BLaER1 treated with 17β-estradiol and CSF1 and Interleukin-3, amounts not matched to agents 10 nM and 100 nM (cell line): ENCODE measurements around the gene LEO1.
"Not testable (repeated sequence)": the region's sequence is repeated elsewhere in the genome, so short reads cannot be mapped to it uniquely, and the experiment has no call there.

Source experiments
- H3K27ac ChIP-seq, 11 experiments: shearing (Covaris generic); formaldehyde crosslinking; 2 replicates each; pipeline ENCODE4 v1.8.1; 2022
- H3K27me3 ChIP-seq, 11 experiments: shearing (Covaris generic); formaldehyde crosslinking; 2 replicates each; pipeline ENCODE4 v1.8.1; 2022
- H3K36me3 ChIP-seq, 11 experiments: shearing (Covaris generic); formaldehyde crosslinking; 2 replicates each; pipeline ENCODE4 v1.8.1; 2022
- H3K4me1 ChIP-seq, 10 experiments: shearing (Covaris generic); formaldehyde crosslinking; 2 replicates each; pipeline ENCODE4 v1.8.1; 2022
- H3K4me2 ChIP-seq, 11 experiments: shearing (Covaris generic); formaldehyde crosslinking; 2 replicates each; pipeline ENCODE4 v1.8.1; 2022
- H3K4me3 ChIP-seq, 10 experiments: shearing (Covaris generic); formaldehyde crosslinking; 2 replicates each; pipeline ENCODE4 v1.8.1; 2022
- H3K9ac ChIP-seq, 11 experiments: shearing (Covaris generic); formaldehyde crosslinking; 2 replicates each; pipeline ENCODE4 v1.8.1; 2022
- H3K9me3 ChIP-seq, 11 experiments: shearing (Covaris generic); formaldehyde crosslinking; replicated peaks in 1 of 11; 2 replicates each; pipeline ENCODE4 v1.8.1; 2022
- H4K20me1 ChIP-seq, 11 experiments: shearing (Covaris generic); formaldehyde crosslinking; 2 replicates each; pipeline ENCODE4 v1.8.1; 2022
- Cebpa-rat ChIP-seq, 11 experiments: shearing (Covaris generic); IDR thresholded peaks; 2 replicates each; pipeline ENCODE4 v1.8.1; 2022

Gene LEO1

DNA sequence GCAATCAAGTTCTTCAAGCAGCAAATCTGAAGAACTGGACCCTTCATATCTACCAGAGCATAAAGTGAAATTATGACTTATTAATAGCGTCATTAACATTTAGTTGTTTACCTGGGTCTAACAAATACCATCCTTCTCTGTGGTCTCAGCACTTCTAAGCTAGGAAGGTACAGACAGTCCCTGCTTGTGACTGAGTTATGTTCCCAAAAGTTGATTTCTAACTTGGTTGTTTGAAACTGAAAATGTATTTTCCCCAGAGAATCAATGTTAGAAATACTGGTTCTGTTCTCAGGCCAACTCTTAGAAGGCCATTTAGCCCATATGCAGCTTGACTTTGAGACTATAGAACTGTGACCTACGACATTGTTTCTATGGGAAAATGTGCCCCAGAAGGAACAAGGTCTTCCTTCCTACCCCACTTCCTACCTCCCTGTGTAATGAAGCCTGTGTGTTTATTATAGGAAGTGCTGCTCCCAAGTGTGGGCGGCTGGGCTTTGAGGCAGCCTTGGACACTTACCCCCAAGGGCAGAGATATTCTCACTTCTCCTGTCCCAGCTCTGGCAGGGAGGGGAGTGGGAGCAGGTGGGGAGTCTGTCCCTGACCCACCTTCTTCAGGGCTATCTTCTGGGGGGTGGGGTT is 35.2 kb upstream of the LEO1 start:
- TF ChIP-seq Cebpa-rat (IDR thresholded peaks at IDR 0.05): no peak
- Histone ChIP-seq H3K4me2 (peak overlapping the region; percentile 40 to 84 (median 65)), H3K4me3 (no peak overlapping the region)

DNA sequence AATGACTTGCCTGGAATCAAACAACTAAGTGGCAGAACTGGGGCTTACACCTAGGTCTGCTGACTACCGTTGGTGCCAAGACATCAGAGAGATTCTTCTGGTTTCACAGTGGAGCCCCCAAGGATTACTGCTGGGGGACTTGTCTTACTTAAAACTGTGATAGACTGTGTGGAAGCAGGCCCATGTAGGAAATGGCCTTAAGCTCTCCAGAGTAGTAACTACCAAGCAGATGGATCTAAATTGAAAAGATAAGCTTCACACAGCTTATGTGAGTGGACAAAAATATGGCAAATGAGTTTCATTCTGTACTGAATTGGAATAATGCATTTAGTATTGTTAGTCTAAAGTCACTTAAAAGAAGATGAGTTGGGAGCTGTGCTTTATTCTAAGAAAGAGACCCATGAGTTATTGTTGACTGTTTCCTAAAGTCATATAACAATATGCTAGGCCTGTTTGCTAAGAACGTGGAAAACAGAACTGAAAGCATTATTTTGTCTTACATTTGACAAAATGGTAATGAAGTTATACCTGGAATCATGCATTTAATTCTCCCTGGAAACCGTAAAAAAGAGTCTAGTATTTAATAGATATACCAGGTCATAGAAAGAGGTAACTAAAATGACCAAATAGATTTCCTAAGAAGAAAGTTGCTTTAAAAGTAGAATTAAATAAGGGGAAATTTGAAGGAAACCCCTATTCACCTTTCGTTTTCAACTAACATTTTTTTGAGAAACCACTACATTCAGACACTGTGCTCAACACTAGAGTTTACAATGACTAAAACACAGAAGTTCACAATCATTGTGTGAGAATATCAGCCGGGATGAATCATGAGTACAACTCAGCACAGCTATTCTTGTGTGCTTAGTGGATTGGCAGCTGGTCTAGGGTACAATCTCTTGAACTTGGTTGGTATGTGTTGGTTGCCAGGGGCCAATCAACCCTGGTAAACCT is 34.4 kb upstream of the LEO1 start:
- Histone ChIP-seq H3K4me3 (no peak overlapping the region), H3K27ac (peak overlapping the region in 4 of 11 experiments; percentile 28 to 35 (median 32); a peak in 3 of 22 replicates), H3K4me2 (peak overlapping the region; percentile 40 to 84 (median 65); a peak in 21 of 22 replicates), H3K4me1 (peaks cover 14 to 44% (median 25%) of the 10 kb centered on the region in 10 experiments), H3K9me3 (peaks cover 0 to 19% (median 5%) of the 10 kb centered on the region in 11 experiments; a peak in 7 of 22 replicates), H3K27me3 (no peaks in the 10 kb centered on the region), H3K36me3 (no peaks in the 10 kb centered on the region), H4K20me1 (no peaks in the 10 kb centered on the region), H3K9ac (no peak overlapping the region)
- no peak for TF ChIP-seq Cebpa-rat (IDR thresholded peaks at IDR 0.05)

More for the DNA sequence above, 35.2 kb upstream of the LEO1 start:
- H3K9me3 ChIP-seq: peaks cover 0 to 15% (median 5%) of the 10 kb centered on the region in 11 experiments; a peak in 6 of 22 replicates
- H3K9ac ChIP-seq: 0 out of 22 replicates have a peak overlapping the region, but pooled peaks of 1 of the 11 experiments have one; percentile 21
- H3K27ac ChIP-seq: peak overlapping the region in 4 of 11 experiments; percentile 28 to 35 (median 32); a peak in 6 of 22 replicates
- H4K20me1 ChIP-seq: no peaks in the 10 kb centered on the region
- no peaks in the 10 kb centered on the region for H3K36me3 ChIP-seq
- H3K4me1 ChIP-seq: peaks cover 14 to 52% (median 25%) of the 10 kb centered on the region in 10 experiments
- H3K27me3 ChIP-seq: no peaks in the 10 kb centered on the region

DNA sequence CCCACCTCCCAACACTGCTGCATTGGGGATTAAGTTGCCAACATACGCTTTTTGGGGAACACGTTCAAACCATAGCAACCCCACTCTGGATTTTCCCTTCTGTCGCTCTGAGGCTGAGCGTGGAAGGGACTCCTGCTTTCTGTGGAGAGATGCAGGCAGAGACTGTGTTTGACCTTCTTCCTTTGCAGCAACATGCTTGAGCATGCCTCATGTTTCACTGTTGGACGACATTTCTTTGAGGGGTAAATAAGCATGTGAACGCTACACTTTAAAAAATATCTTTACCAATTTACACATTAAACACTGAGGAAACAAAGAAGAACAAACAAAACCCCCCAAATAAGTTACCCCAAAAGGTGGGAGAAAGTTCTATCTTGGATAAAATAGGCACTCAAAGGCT is 33.2 kb upstream of the LEO1 start:
- TF ChIP-seq Cebpa-rat (IDR thresholded peaks at IDR 0.05): no peak
- no peak overlapping the region for H3K27ac ChIP-seq

DNA sequence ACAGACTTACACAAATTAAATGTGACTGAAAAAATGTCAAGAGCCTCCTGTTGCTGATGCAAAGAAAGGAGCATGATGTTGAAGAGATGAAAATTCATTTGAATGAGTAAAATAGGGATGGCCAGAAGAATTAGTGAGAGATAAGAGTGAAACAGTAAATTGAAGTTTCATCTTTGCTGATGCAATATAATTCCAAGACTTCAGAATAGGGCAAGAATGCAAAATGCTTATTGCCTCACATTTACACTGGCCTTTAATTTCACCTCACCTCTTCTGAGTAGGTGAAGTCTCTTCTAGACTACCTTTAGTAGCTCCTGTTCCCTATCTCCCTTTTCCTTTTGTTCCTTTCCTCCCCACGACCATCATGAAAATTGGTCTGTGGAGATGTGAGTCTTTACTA is 32.1 kb upstream of the LEO1 start:
- TF ChIP-seq Cebpa-rat (IDR thresholded peaks at IDR 0.05): no peak
- H3K27me3 ChIP-seq: no peaks in the 10 kb centered on the region
- H3K27ac ChIP-seq: no peak overlapping the region
- no peaks in the 10 kb centered on the region for H4K20me1 ChIP-seq
- no peaks in the 10 kb centered on the region for H3K36me3 ChIP-seq
- no peak overlapping the region for H3K4me2 ChIP-seq
- no peak overlapping the region for H3K4me3 ChIP-seq
- no peak overlapping the region for H3K9ac ChIP-seq
- H3K4me1 ChIP-seq: peaks cover 11 to 33% (median 19%) of the 10 kb centered on the region in 10 experiments
- H3K9me3 ChIP-seq: peaks cover 0 to 19% (median 5%) of the 10 kb centered on the region in 11 experiments; a peak in 7 of 22 replicates

More for the DNA sequence above, 33.2 kb upstream of the LEO1 start:
- Histone ChIP-seq H3K27me3 (no peaks in the 10 kb centered on the region), H3K9ac (no peak overlapping the region), H3K4me3 (no peak overlapping the region), H3K36me3 (no peaks in the 10 kb centered on the region), H3K4me2 (no peak overlapping the region), H3K9me3 (peaks cover 0 to 19% (median 5%) of the 10 kb centered on the region in 11 experiments; a peak in 7 of 22 replicates), H4K20me1 (no peaks in the 10 kb centered on the region), H3K4me1 (peaks cover 14 to 41% (median 25%) of the 10 kb centered on the region in 10 experiments)

- Histone ChIP-seq H3K9me3 (peaks cover 0 to 19% (median 5%) of the 10 kb centered on the region in 11 experiments; a peak in 7 of 22 replicates), H3K4me1 (peaks cover 11 to 27% (median 15%) of the 10 kb centered on the region in 10 experiments)
- not testable (repeated sequence) for H3K27me3 ChIP-seq, H3K9ac ChIP-seq, H3K4me2 ChIP-seq, H3K4me3 ChIP-seq, H3K36me3 ChIP-seq, H3K27ac ChIP-seq, H4K20me1 ChIP-seq
Observed at GRCh38 chr15:52003089-52003488, 31.5 kb upstream of the LEO1 start.

GRCh38 chr15:52002351-52002750 is 30.8 kb upstream of the LEO1 start:
- no peak overlapping the region for H3K9ac ChIP-seq
- TF ChIP-seq Cebpa-rat (IDR thresholded peaks at IDR 0.05): no peak
- H3K27me3 ChIP-seq: no peaks in the 10 kb centered on the region
- no peaks in the 10 kb centered on the region for H3K36me3 ChIP-seq
- H3K27ac ChIP-seq: no peak overlapping the region
- no peak overlapping the region for H3K4me3 ChIP-seq
- H4K20me1 ChIP-seq: no peaks in the 10 kb centered on the region
- H3K4me1 ChIP-seq: peaks cover 10 to 20% (median 12%) of the 10 kb centered on the region in 10 experiments
- peaks cover 0 to 19% (median 5%) of the 10 kb centered on the region in 11 experiments; a peak in 7 of 22 replicates for H3K9me3 ChIP-seq
- H3K4me2 ChIP-seq: no peak overlapping the region

DNA sequence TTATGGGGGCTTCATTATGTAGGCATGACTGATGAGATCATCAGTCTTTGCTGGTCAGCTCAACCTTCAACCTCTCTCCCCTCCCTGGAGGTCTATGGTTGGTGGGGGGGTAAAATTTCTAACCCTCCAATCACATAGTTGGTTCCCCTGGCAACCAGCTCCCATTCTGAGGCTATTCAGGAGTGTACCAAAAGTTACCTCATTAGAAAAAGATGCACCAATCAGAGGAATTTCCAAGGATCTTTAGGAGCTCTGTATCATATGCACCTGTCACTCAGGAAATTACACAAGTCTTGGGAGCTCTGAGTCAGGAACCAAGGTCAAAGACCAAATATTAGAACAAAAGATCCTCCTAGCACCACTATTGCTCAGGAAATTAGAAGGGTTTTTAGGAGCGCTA is 21.4 kb upstream of the LEO1 start:
- Histone ChIP-seq H3K27me3 (no peaks in the 10 kb centered on the region), H3K4me1 (peaks cover 0 to 19% (median 0%) of the 10 kb centered on the region in 10 experiments; a peak in 7 of 20 replicates), H3K36me3 (no peaks in the 10 kb centered on the region), H3K27ac (no peak overlapping the region), H3K4me2 (no peak overlapping the region), H3K4me3 (no peak overlapping the region), H3K9me3 (no peaks in the 10 kb centered on the region), H4K20me1 (no peaks in the 10 kb centered on the region), H3K9ac (no peak overlapping the region)
- TF ChIP-seq Cebpa-rat (IDR thresholded peaks at IDR 0.05): no peak

GRCh38 chr15:51991141-51991540 is 19.6 kb upstream of the LEO1 start:
- H3K27me3 ChIP-seq: no peaks in the 10 kb centered on the region
- no peak overlapping the region for H3K9ac ChIP-seq
- TF ChIP-seq Cebpa-rat (IDR thresholded peaks at IDR 0.05): no peak
- H3K27ac ChIP-seq: no peak overlapping the region
- H3K9me3 ChIP-seq: 0 out of 22 replicates have a peak, but pooled peaks cover 0 to under 1% (median 0%) of the 10 kb centered on the region in 11 experiments
- no peak overlapping the region for H3K4me2 ChIP-seq
- H3K4me1 ChIP-seq: peaks cover 0 to 17% (median 0%) of the 10 kb centered on the region in 10 experiments; a peak in 7 of 20 replicates
- H3K36me3 ChIP-seq: no peaks in the 10 kb centered on the region
- H3K4me3 ChIP-seq: no peak overlapping the region
- H4K20me1 ChIP-seq: no peaks in the 10 kb centered on the region

- Histone ChIP-seq H3K36me3 (no peaks in the 10 kb centered on the region), H3K27me3 (no peaks in the 10 kb centered on the region), H3K4me3 (no peak overlapping the region), H3K4me2 (peak overlapping the region in 4 of 11 experiments; percentile 76 to 93 (median 82); a peak in 5 of 22 replicates), H4K20me1 (no peaks in the 10 kb centered on the region), H3K9me3 (peaks cover 0 to 6% (median 0%) of the 10 kb centered on the region in 11 experiments; a peak in 1 of 22 replicates), H3K4me1 (peaks cover 12 to 30% (median 17%) of the 10 kb centered on the region in 10 experiments), H3K27ac (peak overlapping the region in 1 of 11 experiments; percentile 87; a peak in 4 of 22 replicates), H3K9ac (peak overlapping the region in 3 of 11 experiments; percentile 0 to 83 (median 80); a peak in 4 of 22 replicates)
- no peak for TF ChIP-seq Cebpa-rat (IDR thresholded peaks at IDR 0.05)
Observed at GRCh38 chr15:51982770-51983103, 11.2 kb upstream of the LEO1 start.
